ENCODE data around the gene BICD2. TPM values are rescaled to one million over a fixed set of nuclear protein-coding genes. Genes with fewer than 3 reads are reported as not detected.

BICD2 gene
- total and polyA plus RNA-seq, 2 donors (not counting 1 experiment from before 2014, with no cell fraction given): 33.2 to 49.5 TPM

DNA sequence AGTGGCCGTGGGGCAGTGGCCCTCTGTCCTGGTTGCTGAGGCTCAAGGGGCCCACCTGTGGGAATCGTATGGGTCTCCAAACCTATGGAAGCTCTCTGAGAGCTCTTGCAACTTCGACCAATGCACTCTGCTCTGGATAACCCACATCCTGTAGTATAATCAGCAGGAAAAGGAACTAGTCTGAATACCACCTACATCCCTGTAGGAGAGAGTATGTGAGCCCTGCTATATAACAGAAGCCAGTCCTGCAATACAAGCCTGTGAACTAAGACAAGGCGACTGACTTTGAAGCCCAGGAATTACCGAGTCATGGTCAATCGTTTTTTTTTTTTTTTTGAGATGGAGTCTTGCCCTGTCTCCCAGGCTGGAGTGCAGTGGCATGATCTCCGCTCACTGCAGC lies 29.8 kb upstream of the BICD2 start:
- no peak overlapping the region for H2AFZ ChIP-seq (ENCODE audit: insufficient read depth, low read depth, low read length, poor library complexity, severe bottlenecking)
- Mint-ChIP-seq H3K27ac (no peak overlapping the region), H3K9me3 (ENCODE audit: insufficient read depth) (no peaks in the 10 kb centered on the region), H3K4me3 (no peak overlapping the region), H3K4me1 (peaks cover 3% of the 10 kb centered on the region), H3K27me3 (peaks cover 44% of the 10 kb centered on the region)
- H3K4me3 ChIP-seq (ENCODE audit: control extremely low read depth in 1 of 5, extremely low read depth in 1 of 5, insufficient read depth in 1 of 5, low read depth in 2 of 5, low read length in 4 of 5): no peak overlapping the region
- H3K36me3 ChIP-seq (replicated peaks in 1 of 2; ENCODE audit: control extremely low read depth in 1 of 2, control insufficient read depth in 1 of 2, extremely low read depth in 1 of 2, insufficient read depth in 2 of 2, low read length in 1 of 2): no peaks in the 10 kb centered on the region
- H4K20me1 ChIP-seq (ENCODE audit: control insufficient read depth, insufficient read depth, low read length, poor library complexity, severe bottlenecking): no peaks in the 10 kb centered on the region
- CTCF ChIA-PET: interaction anchor here (9.2 to 17.1 kb wide), 2 partner anchors 63 to 78 kb away, joined by 203 to 241 read pairs; no protein-coding TSS in a partner anchor
- no peaks in the 10 kb centered on the region for H3K79me2 ChIP-seq (ENCODE audit: control insufficient read depth, insufficient read depth, low read length)
- no peak overlapping the region for H3K9ac ChIP-seq (ENCODE audit: low read length)
- POLR2A ChIA-PET: no interaction called here
- H3K4me1 ChIP-seq (ENCODE audit: control insufficient read depth in 2 of 2, insufficient read depth in 2 of 2, low read length in 2 of 2): peaks cover 3 to 7% of the 10 kb centered on the region in 2 donors
- no peak overlapping the region for H3K4me2 ChIP-seq (replicated peaks; ENCODE audit: low read depth, low read length, poor library complexity, severe bottlenecking)
- ATAC-seq (ENCODE audit: low read depth) (no peak), DNase-seq (no peak)
- peaks cover 0 to 7% (median 2%) of the 10 kb centered on the region in 4 experiments for H3K27me3 ChIP-seq (replicated peaks in 1 of 4; ENCODE audit: control extremely low read depth in 1 of 4, control insufficient read depth in 3 of 4, insufficient read depth in 4 of 4, low read length in 3 of 4)
- 21% methylated on average over 3 of the region's 7 CpGs for WGBS (ENCODE audit: insufficient coverage)
- no peaks in the 10 kb centered on the region for H3K9me3 ChIP-seq (ENCODE audit: control extremely low read depth in 1 of 3, control insufficient read depth in 2 of 3, insufficient read depth in 1 of 3, low read length in 2 of 3)
- H3K27ac ChIP-seq (ENCODE audit: low read length in 2 of 2): no peak overlapping the region
- intact Hi-C loops (cut with micrococcal nuclease): loop anchor here (5.0 kb wide), 1 partner anchor 657 kb away; no protein-coding TSS in a partner anchor
- TF ChIP-seq, protein P1, sequence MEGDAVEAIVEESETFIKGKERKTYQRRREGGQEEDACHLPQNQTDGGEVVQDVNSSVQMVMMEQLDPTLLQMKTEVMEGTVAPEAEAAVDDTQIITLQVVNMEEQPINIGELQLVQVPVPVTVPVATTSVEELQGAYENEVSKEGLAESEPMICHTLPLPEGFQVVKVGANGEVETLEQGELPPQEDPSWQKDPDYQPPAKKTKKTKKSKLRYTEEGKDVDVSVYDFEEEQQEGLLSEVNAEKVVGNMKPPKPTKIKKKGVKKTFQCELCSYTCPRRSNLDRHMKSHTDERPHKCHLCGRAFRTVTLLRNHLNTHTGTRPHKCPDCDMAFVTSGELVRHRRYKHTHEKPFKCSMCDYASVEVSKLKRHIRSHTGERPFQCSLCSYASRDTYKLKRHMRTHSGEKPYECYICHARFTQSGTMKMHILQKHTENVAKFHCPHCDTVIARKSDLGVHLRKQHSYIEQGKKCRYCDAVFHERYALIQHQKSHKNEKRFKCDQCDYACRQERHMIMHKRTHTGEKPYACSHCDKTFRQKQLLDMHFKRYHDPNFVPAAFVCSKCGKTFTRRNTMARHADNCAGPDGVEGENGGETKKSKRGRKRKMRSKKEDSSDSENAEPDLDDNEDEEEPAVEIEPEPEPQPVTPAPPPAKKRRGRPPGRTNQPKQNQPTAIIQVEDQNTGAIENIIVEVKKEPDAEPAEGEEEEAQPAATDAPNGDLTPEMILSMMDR (IDR thresholded peaks at IDR 0.05): no peak
- no peak for TF ChIP-seq EZH2 (IDR thresholded peaks at IDR 0.05; ENCODE audit: borderline replicate concordance, insufficient read depth, low read depth, low read length, poor library complexity, severe bottlenecking)
